Putamen (tissue), 1 donor: ENCODE results near the gene XYLT1.
A peak's percentile ranks its signal among the peaks of the same experiment; 100 is the strongest.

ENCODE experiments used
- DNase-seq: peaks from one replicate; pipeline ENCODE4 v3.0.0-alpha.2; 2016; ENCODE audit warnings: low spot score

Gene XYLT1

DNA sequence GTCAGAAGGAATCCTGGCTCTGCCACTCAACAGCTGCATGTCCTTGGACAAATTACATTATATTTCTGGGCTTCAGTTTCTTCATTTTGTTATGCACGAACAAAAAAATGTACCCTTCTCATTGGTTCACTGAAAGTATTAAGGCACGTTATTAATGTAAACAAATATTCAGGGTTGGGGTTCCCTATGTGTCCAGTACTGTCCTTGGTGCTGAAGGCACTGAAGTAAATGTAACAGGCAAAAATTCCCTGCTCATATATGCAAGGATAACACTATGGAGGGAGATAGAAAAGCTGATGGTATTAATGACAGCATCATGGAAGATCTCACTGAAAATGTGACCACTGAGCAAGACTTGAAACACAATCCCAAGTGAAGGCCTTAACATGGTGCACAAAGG is 386.6 kb downstream of the XYLT1 start:
- no peak for DNase-seq

GRCh38 chr16:17083628-17084027 is 387.1 kb downstream of the XYLT1 start:
- DNase-seq: no peak

- no peak for DNase-seq
Observed at GRCh38 chr16:17082095-17082882, 388.5 kb downstream of the XYLT1 start.

- DNase-seq: no peak
Observed at GRCh38 chr16:17080105-17080504, 390.7 kb downstream of the XYLT1 start.

- DNase-seq: no peak
Observed at GRCh38 chr16:17078931-17079631, 391.7 kb downstream of the XYLT1 start.

- no peak for DNase-seq
Observed at GRCh38 chr16:17076818-17077498, 393.8 kb downstream of the XYLT1 start.

DNA sequence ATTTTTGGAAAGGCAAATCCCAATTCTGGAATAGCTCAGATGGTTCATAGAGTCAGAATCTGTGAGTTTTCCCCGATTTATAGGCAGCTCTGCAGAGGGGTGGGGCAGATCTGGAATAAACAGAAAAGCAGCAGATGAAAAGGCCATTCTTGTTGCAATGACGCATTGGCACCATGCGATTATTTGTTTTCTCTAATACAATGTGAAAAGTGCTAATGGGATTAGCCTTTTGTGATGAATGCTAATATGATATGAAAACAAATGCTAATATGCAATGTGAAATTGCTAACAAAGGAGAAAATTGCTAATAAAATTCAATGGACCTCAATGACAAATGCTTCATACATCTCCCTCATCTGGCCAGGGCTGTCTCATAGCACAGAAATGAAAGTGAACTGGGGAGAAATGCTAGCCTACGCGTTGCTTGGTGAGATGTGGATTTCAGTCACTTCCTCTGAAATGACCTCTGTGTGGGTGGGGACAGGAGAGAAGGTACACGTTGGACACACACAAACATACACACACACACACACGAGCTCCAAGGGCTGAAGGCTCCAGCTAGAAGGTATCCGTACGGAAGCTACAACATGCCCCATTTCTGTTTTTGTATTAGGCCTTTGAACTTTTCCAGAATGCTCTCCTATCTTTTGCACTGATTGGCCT is 394.5 kb downstream of the XYLT1 start:
- peak; percentile 33 for DNase-seq

- DNase-seq: no peak
Observed at GRCh38 chr16:17072104-17072503, 398.7 kb downstream of the XYLT1 start.

- DNase-seq: peak; percentile 74
Observed at GRCh38 chr16:17070882-17071592, 399.7 kb downstream of the XYLT1 start.

DNA sequence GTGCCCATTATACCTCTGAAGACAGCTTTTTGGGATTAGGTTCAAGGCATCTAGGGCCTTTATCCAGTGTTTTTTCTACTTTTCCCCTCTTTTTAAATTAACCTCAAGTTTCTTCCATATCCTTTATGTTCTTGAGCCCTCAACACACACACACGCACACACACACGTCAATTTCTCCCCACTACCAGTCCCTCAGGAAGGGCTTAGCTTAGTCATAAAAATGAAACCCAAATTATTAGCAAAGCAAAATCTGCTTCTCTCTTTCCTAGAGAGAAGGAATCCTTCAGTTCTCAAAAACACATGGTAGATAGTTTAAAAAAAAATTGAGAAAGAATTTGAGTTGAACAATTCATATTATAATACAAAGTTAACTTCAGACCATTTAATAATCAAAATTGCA is 401.1 kb downstream of the XYLT1 start:
- no peak for DNase-seq

DNA sequence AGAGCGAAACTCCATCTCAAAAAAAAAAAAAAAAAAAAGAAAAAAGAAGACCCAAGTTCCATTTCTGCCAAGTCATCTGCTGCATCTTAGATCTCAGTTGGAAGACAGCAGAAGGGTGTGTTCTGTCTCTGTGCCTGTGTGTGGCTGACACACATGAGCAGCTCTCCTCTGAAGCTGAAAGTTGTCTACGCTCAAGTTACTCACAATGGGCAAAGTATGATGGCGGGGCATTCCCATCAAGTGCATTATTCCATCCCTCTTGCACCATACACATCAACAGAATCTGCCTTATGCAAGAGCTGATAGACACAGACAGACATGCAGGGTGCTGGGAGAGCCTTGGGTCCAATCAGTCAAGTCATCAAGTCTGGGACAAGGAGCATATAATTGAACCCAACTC is 402.2 kb downstream of the XYLT1 start:
- no peak for DNase-seq

DNA sequence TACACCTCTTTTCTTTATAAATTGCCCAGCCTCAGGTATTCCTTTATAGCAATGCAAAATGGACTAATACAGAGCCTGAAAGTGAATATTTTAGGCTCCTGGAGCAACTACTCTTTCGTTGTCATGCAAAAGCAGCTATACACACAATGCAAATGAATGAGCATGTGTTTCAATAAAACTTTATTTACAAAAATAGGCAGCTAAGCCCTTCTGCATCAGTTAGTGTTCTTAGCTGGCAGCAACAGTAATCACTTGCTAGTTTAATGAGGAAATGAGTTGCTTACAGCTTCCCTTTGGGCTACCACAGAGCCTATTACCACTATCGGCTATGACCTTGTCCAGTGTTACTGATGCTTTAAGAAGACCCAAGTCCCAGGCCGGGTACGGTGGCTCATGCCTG is 402.9 kb downstream of the XYLT1 start:
- DNase-seq: no peak

GRCh38 chr16:17063201-17064139 is 407.3 kb downstream of the XYLT1 start:
- no peak for DNase-seq

DNA sequence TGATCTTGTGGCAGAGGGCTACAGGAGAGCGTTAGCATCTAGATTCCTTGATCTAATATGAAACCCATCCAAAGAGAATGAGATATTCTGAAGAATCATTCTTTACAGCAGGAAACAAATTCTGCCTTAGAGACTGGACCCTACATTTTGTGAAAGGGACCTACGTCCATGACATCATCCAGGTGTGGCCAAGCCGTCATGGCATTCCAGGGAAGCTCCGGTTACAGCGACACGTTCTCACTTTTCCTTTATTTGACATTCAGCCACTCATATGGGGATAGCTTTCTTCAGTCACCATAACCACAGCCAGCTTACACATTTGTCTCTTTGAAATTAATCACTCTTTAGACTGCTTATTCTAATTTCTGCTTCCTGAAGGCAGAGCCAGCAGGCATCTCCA is 408.1 kb downstream of the XYLT1 start:
- DNase-seq: no peak

- DNase-seq: no peak
Observed at GRCh38 chr16:17061326-17061725, 409.4 kb downstream of the XYLT1 start.

GRCh38 chr16:17058471-17058870 is 412.3 kb downstream of the XYLT1 start:
- DNase-seq: no peak

DNA sequence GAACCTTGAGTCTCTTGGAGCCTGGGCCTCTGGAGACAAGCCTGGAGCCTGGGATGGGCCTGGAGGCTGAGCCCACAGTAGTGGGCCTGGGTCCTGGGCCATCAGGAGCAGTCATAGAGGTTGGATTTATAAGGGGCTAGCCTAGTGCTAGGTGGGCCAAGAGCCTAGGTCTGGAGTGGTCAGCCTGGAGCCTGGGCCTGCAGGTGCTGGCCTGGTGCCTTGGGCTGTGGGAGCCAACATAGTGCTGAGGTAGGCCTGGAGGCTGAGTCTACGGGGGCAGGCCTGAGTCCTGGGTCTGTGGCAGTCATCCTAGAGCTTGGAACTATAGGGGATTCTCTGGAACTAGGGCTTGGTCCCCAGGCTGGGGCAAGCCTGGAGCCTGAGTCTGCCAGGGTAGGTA is 414.1 kb downstream of the XYLT1 start:
- DNase-seq: no peak

DNA sequence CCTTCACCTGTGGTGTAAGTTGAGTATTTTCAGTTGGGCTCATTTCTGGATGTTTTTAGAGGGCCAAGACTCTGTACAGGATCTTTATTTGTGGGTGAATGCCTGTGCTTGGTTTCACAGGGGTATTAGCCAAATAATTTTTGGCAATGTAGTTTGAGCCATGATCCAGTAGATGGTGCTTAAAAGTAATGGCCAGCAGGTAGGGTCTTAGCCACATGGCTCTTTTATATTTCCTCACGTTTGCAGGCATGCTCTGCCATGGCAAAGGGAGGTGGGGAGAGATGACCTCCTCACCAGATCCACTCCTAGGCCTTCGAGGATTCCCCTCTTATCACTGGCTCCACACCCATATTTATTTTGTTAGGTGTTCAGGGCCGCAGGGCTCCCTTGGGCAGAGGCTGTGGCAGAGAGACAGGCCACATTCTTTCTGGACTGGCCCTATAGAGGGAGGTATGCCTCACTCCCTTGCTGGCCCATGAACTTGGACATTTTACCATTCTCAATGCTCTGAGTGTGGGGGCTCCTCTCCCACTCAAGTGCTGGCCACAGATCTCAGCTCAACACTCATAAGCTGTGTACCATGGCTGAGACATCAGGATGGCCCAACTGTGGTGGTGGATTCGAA is 417.1 kb downstream of the XYLT1 start:
- DNase-seq: no peak
